HG03025 (cell line): ENCODE data around the gene WDR55.
A peak's percentile ranks its signal among the peaks of the same experiment; 100 is the strongest.
"Not testable (repeated sequence)": the region's sequence is repeated elsewhere in the genome, so short reads cannot be mapped to it uniquely, and the experiment has no call there.

Source experiments
- ATAC-seq: cut with Tn5 transposase; IDR thresholded peaks from one replicate; pipeline ENCODE4 v1.9.1; 2021; ENCODE audit warnings: mild to moderate bottlenecking, moderate library complexity; ENCODE audit not compliant: unreplicated experiment, low FRiP score

The WDR55 gene

DNA sequence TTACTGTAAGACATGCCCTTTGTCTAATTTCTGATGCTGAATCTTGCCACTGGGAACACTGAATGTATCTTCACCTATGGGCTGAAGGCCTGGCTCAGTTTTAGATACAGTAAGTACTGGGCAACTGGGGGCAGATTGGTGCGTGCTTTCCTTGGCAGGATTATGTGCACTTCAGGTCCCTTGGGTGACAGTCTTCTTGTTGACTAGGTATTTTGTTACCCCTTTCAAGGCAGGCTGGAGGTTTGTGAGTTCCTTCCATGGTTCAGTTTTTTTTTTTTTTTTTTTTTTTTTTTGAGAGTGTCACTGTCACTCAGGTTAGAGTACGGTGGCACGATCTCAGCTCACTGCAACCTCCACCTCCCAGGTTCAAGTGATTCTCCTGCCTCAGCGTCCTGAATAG, 43.1 kb downstream of the WDR55 start:
- no peak for ATAC-seq

DNA sequence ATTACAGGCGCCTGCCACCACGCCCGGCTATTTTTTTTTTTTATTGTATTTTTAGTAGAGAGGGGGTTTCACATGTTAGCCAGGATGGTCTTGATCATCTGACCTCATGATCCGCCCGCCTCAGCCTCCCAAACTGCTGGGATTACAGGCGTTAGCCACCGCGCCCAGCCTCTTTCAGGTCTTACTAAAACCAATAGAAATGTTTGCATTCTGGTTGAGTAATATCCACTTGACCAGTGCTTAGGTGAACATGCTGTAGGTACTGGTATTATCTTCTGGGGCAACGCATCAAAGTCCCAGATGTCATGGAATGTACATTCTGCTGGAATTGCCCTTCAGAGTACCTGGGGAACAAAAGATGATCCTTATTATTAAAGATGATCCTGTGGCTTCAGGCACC, 44.1 kb downstream of the WDR55 start:
- ATAC-seq = not testable (repeated sequence)

DNA sequence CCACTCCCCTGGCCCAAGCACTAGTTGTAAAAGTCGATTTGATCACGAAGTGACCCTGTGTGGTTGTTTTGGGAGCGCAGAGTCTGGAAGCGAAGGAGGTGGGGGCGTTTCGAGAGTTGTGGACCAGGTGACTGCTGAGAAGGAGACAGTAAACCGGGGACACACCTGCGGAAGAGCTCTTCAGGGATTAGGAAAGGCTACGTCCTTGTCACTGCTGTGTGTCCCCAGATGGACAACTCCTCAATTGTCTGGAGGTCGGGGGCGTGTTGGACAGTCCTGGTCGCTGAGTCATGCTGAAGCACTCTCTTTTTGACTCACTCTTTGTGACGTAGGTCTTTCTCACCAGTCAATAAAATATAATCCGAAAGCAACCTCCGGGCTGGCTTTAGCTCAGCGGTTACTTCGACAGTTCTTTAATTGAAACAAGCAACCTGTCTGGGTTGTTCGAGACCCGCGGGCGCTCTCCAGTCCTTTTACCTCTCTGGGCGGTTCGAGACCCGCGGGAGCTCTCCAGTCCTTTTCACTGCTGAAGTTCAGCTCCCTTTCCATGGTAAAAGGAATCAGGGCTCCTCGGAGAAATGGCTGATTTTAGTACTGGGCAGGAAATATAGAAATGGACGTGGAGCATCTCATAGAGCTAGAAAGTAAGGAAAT, 46.3 kb downstream of the WDR55 start:
- ATAC-seq = peak; percentile 88

DNA sequence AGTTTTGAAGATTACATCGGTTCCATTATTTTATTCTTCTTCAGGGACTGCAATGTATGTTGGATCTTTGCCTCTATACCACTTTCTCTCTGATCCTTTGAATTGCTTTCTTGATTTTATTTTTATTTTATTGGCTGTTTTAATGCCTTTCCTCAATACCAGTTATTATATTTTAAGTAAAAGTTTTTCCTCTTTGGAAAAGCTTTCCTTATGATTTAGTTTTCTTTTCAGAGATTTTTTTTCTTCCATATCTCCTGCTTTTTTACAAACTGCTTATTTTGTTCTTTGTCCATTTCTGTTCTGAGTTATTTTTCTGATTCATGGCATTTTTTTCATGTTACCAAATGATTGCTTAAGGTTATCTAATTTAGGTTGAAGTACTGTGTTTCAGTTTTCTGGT, 47.1 kb downstream of the WDR55 start:
- ATAC-seq = no peak

DNA sequence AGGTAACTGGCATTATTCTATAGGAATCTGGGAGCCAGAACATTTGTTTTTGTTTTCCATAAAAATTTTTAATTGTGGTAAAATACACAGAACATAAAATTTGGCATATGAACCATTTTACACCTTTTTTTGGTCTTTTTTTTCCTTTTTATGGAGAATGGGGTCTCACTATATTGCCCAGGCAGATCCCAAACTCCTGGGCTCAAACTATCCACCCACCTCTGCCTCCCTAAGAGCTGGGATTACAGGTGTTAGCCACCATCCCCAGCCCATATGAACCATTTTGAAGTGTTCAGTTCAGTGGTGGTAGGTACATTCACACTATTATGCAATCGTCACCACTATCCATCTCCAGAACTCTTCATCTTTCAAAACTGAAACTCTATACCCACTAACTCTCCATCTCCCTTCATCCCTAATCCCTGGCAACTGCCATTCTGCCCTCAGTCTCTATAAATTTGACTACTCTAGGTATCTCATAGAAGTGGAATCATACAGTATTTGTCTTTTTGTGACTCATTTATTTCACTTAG, 48.9 kb downstream of the WDR55 start:
- ATAC-seq = no peak

GRCh38 chr5:140716238-140716637, 51.5 kb downstream of the WDR55 start:
- ATAC-seq = not testable (repeated sequence)

DNA sequence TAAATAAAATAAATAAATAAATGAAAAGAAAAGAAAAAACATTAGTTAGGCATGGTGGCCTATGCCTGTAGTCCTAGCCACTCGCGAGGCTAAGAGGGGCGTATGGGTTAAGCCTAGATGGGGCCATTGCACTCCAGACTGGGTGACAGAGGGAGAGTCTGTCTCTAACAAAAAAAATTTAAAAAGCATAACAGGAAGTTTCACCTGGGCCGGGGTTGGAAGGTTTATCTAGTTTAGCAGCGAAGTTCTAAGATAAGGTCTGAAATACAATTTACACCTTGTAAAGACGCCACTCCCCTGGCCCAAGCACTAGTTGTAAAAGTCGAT, 53.5 kb downstream of the WDR55 start:
- no peak for ATAC-seq

DNA sequence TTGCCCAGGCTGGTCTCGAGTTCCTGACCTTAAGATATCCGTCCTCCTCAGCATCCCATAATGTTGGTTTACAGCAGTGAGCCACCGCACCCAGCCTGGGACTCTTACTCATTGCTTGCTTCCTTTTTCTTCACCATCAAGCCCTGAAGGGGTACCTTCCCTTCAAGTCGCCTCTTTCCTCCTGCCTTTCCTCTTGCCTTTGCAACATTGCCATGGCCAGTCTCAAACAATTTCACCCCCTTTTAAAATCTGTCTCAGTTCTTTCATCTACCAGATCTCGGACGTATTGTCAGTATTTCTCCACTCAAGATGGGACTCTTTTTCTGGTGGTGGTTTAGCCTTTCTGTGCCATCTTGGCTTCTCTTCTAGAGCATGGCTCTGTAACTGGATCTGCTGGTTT, 56.0 kb downstream of the WDR55 start:
- not testable (repeated sequence) for ATAC-seq

DNA sequence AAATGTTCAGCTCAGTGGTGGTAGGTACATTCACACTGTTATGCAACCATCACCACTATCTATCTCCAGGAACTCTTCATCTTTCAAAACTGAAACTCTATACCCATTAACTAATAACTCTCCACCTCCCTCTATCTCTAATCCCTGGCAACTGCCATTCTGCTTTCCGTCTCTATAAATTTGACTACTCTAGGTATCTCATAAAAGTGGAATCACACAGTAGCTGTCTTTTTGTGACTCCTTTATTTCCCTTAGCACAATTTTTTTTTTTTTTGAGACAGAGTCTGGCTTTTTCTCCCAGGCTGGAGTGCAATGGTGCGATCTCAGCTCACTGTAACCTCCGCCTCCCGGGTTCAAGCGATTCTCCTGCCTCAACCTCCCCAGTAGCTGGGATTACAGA, 56.7 kb downstream of the WDR55 start:
- ATAC-seq = not testable (repeated sequence)
